GM23248 (cell line): ENCODE measurements around the gene FBXO42. TPM values are rescaled to one million over a fixed set of nuclear protein-coding genes. Genes with fewer than 3 reads are reported as not detected.

Experiments used
- DNase-seq: peaks from one replicate; pipeline ENCODE4 v3.0.0-alpha.2; 2015
- H2AFZ ChIP-seq: fragments of 200-600 bp; sonication (generic); 2 replicates; pipeline ENCODE4 v1.6.1; 2016; ENCODE audit warnings: antibody characterized with exemption
- H3F3A ChIP-seq: fragments of 200-600 bp; sonication (generic); 2 replicates; pipeline ENCODE4 v1.6.1; 2016; ENCODE audit warnings: mild to moderate bottlenecking, antibody characterized with exemption, mixed run types; ENCODE audit not compliant: insufficient read depth
- H3K27ac ChIP-seq: fragments of 200-600 bp; sonication (generic); 2 replicates; pipeline ENCODE4 v1.5.1; 2016; ENCODE audit warnings: mild to moderate bottlenecking
- H3K27me3 ChIP-seq: fragments of 200-600 bp; sonication (generic); replicated peaks from 2 replicates; pipeline ENCODE4 v1.6.1; 2016; ENCODE audit warnings: mild to moderate bottlenecking; ENCODE audit not compliant: insufficient read depth
- H3K36me3 ChIP-seq: fragments of 200-600 bp; sonication (generic); 2 replicates; pipeline ENCODE4 v1.6.1; 2016; ENCODE audit warnings: low read depth, mild to moderate bottlenecking
- H3K4me1 ChIP-seq: fragments of 200-600 bp; sonication (generic); 2 replicates; pipeline ENCODE4 v1.6.1; 2016; ENCODE audit warnings: mild to moderate bottlenecking; ENCODE audit not compliant: insufficient read depth
- H3K4me2 ChIP-seq: fragments of 200-600 bp; sonication (generic); one replicate; pipeline ENCODE4 v1.6.1; 2016; ENCODE audit warnings: mild to moderate bottlenecking; ENCODE audit not compliant: unreplicated experiment
- H3K4me3 ChIP-seq: fragments of 200-600 bp; sonication (generic); 2 replicates; pipeline ENCODE4 v1.5.1; 2016; ENCODE audit warnings: mild to moderate bottlenecking
- H3K79me2 ChIP-seq: fragments of 200-600 bp; sonication (generic); 2 replicates; pipeline ENCODE4 v1.6.1; 2016; ENCODE audit warnings: mild to moderate bottlenecking; ENCODE audit not compliant: insufficient read depth
- H3K9ac ChIP-seq: fragments of 200-600 bp; sonication (generic); 2 replicates; pipeline ENCODE4 v1.6.1; 2016; ENCODE audit warnings: mild to moderate bottlenecking
- H3K9me2 ChIP-seq: fragments of 200-600 bp; sonication (generic); 2 replicates; pipeline ENCODE4 v1.6.1; 2016; ENCODE audit warnings: mixed run types, mild to moderate bottlenecking, moderate library complexity; ENCODE audit not compliant: insufficient read depth
- H3K9me3 ChIP-seq: fragments of 200-600 bp; sonication (generic); one replicate; pipeline ENCODE4 v1.6.1; 2017; ENCODE audit warnings: low read depth
- H4K20me1 ChIP-seq: fragments of 200-600 bp; sonication (generic); 2 replicates; pipeline ENCODE4 v1.6.0; 2016; ENCODE audit not compliant: insufficient read depth
- EZH2 ChIP-seq: fragments of 200-600 bp; sonication (generic); IDR thresholded peaks from 2 replicates; pipeline ENCODE4 v1.6.1; 2018; ENCODE audit warnings: antibody characterized with exemption, mild to moderate bottlenecking; ENCODE audit not compliant: insufficient read depth, poor library complexity, severe bottlenecking
- EZH2phosphoT487 ChIP-seq: fragments of 200-600 bp; sonication (generic); IDR thresholded peaks from 2 replicates; pipeline ENCODE4 v1.6.1; 2018; ENCODE audit warnings: antibody characterized with exemption, moderate library complexity, mild to moderate bottlenecking, low read depth; ENCODE audit not compliant: insufficient read depth
- WGBS, 2 experiments: methylation state at CpG; one replicate each; pipeline ENCODE4 v1.1.6; 2015 to 2017; ENCODE audit warnings: low lambda C conversion rate in 2 of 2, low coverage in 1 of 2; ENCODE audit errors: missing lambda C conversion rate in 2 of 2; 5-methylcytosine and 5-hydroxymethylcytosine counted together
- in situ Hi-C: fragments of 300-500 bp; cut with MboI; formaldehyde crosslinking; loops from 2 replicates; pipeline ENCODE4 v1.15.0; 2020
- polyA plus RNA-seq: library from polyadenylated mRNA; unstranded; fragments of >200 nt; fragmentation: Nextera tagmentation; extraction: Ambion mirVana; gene quantifications from 2 replicates; pipeline ENCODE4 v1.2.1, GENCODE V29; 2016
- total RNA-seq: library from RNA; depleted of rRNA; stranded (reverse); fragments of >200 nt; shearing (Covaris generic); gene quantifications from 2 replicates; pipeline ENCODE4 v1.2.3, GENCODE V29; 2014

FBXO42 gene
- total and polyA plus RNA-seq, 2 experiments from 2014 or later, result 17.1 to 20.2 TPM

GRCh38 chr1:16206547-16207317 lies 145.5 kb downstream of the FBXO42 start:
- 0 to 1% methylated on average over 37 to 75 of the region's 87 CpGs for WGBS, 2 experiments
- Histone ChIP-seq H3K9me2 (no peaks in the 10 kb centered on the region), H3K9me3 (no peaks in the 10 kb centered on the region), H3K27ac (peak overlapping the region; percentile 86), H3K9ac (peak overlapping the region; percentile 87), H3F3A (no peaks in the 10 kb centered on the region), H3K4me1 (0 out of 2 replicates have a peak, but pooled peaks cover 4% of the 10 kb centered on the region), H3K36me3 (no peaks in the 10 kb centered on the region), H4K20me1 (no peaks in the 10 kb centered on the region), H2AFZ (peak overlapping the region; percentile 83), H3K79me2 (no peaks in the 10 kb centered on the region), H3K4me3 (peak overlapping the region; percentile 73), H3K27me3 (no peaks in the 10 kb centered on the region), H3K4me2 (peak overlapping the region; percentile 46)
- TF ChIP-seq EZH2 (no peak), EZH2phosphoT487 (no peak)
- DNase-seq, result peak; percentile 100
- in situ Hi-C loops, result no loop called here

GRCh38 chr1:16205891-16206546 lies 146.3 kb downstream of the FBXO42 start:
- peak overlapping the region; percentile 75 for H3K4me3 ChIP-seq
- 34 to 36% methylated on average over 35 to 38 of the region's 38 CpGs for WGBS, 2 experiments
- TF ChIP-seq EZH2phosphoT487, result no peak
- no peak for TF ChIP-seq EZH2
- no peaks in the 10 kb centered on the region for H3F3A ChIP-seq
- peak overlapping the region; percentile 81 for H2AFZ ChIP-seq
- H3K9me2 ChIP-seq, result no peaks in the 10 kb centered on the region
- no peaks in the 10 kb centered on the region for H3K27me3 ChIP-seq
- DNase-seq, result no peak
- peak overlapping the region; percentile 52 for H3K27ac ChIP-seq
- in situ Hi-C loops, result no loop called here
- peak overlapping the region; percentile 87 for H3K9ac ChIP-seq
- no peaks in the 10 kb centered on the region for H3K79me2 ChIP-seq
- no peaks in the 10 kb centered on the region for H4K20me1 ChIP-seq
- H3K36me3 ChIP-seq, result no peaks in the 10 kb centered on the region
- peak overlapping the region; percentile 81 for H3K4me2 ChIP-seq
- H3K9me3 ChIP-seq, result no peaks in the 10 kb centered on the region
- 0 out of 2 replicates have a peak, but pooled peaks cover 4% of the 10 kb centered on the region for H3K4me1 ChIP-seq

GRCh38 chr1:16205334-16205671 lies 147.0 kb downstream of the FBXO42 start:
- WGBS, 2 experiments, result 97 to 98% methylated on average over 8 to 11 of the region's 11 CpGs
- Histone ChIP-seq H3K79me2 (no peaks in the 10 kb centered on the region), H3K27me3 (no peaks in the 10 kb centered on the region), H3K4me2 (no peak overlapping the region), H3K9me2 (no peaks in the 10 kb centered on the region), H3F3A (no peaks in the 10 kb centered on the region), H2AFZ (no peak overlapping the region), H3K4me1 (0 out of 2 replicates have a peak, but pooled peaks cover 4% of the 10 kb centered on the region), H4K20me1 (no peaks in the 10 kb centered on the region), H3K36me3 (no peaks in the 10 kb centered on the region), H3K4me3 (no peak overlapping the region), H3K9ac (peak overlapping the region; percentile 87; the same call in 1 of the 2 replicates), H3K27ac (no peak overlapping the region), H3K9me3 (no peaks in the 10 kb centered on the region)
- in situ Hi-C loops, result no loop called here
- TF ChIP-seq EZH2, result no peak
- no peak for TF ChIP-seq EZH2phosphoT487
- DNase-seq, result no peak

GRCh38 chr1:16204634-16205333 lies 147.5 kb downstream of the FBXO42 start:
- WGBS, 2 experiments, result 79 to 89% methylated on average over 9 to 12 of the region's 12 CpGs
- Histone ChIP-seq H2AFZ (no peak overlapping the region), H3K9me3 (no peaks in the 10 kb centered on the region), H3K4me2 (no peak overlapping the region), H3K9me2 (no peaks in the 10 kb centered on the region), H3K4me3 (no peak overlapping the region), H3K79me2 (no peaks in the 10 kb centered on the region), H3K27ac (no peak overlapping the region), H3K27me3 (no peaks in the 10 kb centered on the region), H3K36me3 (no peaks in the 10 kb centered on the region), H3F3A (no peaks in the 10 kb centered on the region), H3K9ac (no peak overlapping the region), H3K4me1 (0 out of 2 replicates have a peak, but pooled peaks cover 4% of the 10 kb centered on the region), H4K20me1 (no peaks in the 10 kb centered on the region)
- in situ Hi-C loops, result no loop called here
- DNase-seq, result peak; percentile 41
- TF ChIP-seq EZH2 (no peak), EZH2phosphoT487 (no peak)
